C4-2B (cell line): ENCODE measurements around the gene SLC2A8.

Experiments used
- H3K27ac ChIP-seq: fragments of 450-650 bp; 2 replicates; pipeline ENCODE4 v1.5.1; 2017
- ZFX ChIP-seq: fragments of 450-650 bp; IDR thresholded peaks from 2 replicates; pipeline ENCODE4 v1.6.1; 2017
- TF ChIP-seq, protein P1 (sequence below): fragments of 450-650 bp; conservative IDR thresholded peaks from 2 replicates; pipeline ENCODE4 v1.5.1; 2017; ENCODE audit warnings: mild to moderate bottlenecking

Gene SLC2A8

DNA sequence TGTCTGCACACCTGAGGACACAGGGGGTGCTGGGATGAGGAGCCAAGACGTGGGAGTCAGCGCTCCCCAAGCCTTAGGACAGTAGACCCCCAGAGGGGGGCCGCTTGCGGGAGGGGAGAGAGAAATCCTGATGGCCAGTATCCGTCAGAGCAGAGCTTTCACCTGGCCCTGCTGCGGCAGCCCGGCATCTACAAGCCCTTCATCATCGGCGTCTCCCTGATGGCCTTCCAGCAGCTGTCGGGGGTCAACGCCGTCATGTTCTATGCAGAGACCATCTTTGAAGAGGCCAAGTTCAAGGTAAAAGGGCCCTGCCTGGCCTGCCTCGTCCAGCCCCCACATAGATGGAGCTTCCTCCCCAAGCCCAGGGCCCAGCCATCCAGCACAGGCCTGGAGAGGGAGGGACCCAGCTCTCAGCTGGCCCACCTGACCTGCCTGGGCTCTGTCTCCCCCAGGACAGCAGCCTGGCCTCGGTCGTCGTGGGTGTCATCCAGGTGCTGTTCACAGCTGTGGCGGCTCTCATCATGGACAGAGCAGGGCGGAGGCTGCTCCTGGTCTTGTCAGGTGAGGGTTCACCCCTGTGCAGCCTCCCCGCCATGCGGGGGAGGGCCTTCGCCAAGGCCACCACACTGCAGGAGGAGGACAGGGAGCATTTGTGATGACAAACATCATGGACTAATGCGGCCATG lies 6.7 kb downstream of the SLC2A8 start:
- H3K27ac ChIP-seq, result no peak overlapping the region
- TF ChIP-seq, protein P1, sequence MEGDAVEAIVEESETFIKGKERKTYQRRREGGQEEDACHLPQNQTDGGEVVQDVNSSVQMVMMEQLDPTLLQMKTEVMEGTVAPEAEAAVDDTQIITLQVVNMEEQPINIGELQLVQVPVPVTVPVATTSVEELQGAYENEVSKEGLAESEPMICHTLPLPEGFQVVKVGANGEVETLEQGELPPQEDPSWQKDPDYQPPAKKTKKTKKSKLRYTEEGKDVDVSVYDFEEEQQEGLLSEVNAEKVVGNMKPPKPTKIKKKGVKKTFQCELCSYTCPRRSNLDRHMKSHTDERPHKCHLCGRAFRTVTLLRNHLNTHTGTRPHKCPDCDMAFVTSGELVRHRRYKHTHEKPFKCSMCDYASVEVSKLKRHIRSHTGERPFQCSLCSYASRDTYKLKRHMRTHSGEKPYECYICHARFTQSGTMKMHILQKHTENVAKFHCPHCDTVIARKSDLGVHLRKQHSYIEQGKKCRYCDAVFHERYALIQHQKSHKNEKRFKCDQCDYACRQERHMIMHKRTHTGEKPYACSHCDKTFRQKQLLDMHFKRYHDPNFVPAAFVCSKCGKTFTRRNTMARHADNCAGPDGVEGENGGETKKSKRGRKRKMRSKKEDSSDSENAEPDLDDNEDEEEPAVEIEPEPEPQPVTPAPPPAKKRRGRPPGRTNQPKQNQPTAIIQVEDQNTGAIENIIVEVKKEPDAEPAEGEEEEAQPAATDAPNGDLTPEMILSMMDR, result no peak

DNA sequence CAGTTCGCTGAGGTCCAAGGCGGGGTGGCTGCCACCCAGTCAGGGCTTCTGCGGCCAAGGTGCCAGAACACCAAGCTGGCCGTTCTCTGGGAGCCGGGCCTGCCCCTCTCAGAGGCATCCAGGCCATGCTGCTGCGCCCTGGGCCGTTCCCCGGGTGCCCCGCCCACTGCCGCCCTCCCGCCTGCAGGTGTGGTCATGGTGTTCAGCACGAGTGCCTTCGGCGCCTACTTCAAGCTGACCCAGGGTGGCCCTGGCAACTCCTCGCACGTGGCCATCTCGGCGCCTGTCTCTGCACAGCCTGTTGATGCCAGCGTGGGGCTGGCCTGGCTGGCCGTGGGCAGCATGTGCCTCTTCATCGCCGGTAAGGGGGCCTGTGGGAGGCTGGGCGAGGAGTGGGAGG lies 7.7 kb downstream of the SLC2A8 start:
- TF ChIP-seq, protein P1, result no peak
- no peak for TF ChIP-seq ZFX
- no peak overlapping the region for H3K27ac ChIP-seq

DNA sequence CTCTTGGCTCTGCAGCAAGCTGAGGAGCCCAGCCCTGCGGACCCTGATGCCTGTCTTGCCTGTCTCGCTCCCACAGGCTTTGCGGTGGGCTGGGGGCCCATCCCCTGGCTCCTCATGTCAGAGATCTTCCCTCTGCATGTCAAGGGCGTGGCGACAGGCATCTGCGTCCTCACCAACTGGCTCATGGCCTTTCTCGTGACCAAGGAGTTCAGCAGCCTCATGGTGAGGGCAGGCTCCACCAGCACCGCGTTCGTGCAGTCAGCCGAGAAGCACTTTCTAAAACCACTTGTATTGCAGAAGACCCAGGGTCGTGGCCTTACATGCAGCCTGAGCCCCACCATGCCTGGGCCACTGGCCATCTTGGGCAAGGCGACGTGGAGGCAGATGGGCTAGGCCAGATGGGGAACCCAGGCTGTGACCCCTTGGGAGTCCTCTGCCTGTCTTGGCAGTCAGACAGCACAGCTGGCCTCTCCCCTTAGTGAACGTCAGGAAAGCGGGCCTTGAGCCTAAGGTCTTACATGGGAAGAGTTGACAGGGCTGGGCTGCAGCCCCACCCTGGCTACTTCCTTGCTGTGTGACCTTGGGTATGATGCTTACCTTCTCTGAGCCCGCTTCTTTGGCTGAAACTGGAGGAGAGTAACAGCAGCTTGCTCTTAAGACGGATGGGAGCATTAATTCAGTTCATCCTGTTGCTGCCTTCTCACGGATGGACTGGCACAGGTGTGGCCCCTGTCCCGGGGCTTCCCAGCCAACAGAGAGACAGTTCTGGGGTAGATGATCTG lies 8.6 kb downstream of the SLC2A8 start:
- TF ChIP-seq ZFX, result no peak
- H3K27ac ChIP-seq, result no peak overlapping the region; the same call in 1 of the 2 replicates

DNA sequence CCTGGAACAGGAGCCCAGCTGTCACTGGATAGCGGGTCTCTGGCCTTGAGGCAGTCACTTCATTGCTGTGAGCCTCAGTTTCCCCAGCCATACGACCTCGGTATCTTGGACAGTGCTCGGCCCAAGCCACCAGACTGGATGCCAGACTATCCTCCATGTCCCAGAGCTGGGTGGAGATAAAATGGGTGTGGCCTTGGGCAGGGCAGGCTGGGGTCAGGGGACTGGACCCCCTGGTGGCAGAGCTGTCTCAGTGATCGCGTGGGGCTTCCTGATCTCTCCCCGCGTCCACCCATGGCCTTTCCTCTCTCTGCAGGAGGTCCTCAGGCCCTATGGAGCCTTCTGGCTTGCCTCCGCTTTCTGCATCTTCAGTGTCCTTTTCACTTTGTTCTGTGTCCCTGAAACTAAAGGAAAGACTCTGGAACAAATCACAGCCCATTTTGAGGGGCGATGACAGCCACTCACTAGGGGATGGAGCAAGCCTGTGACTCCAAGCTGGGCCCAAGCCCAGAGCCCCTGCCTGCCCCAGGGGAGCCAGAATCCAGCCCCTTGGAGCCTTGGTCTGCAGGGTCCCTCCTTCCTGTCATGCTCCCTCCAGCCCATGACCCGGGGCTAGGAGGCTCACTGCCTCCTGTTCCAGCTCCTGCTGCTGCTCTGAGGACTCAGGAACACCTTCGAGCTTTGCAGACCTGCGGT lies 10.0 kb downstream of the SLC2A8 start:
- peak overlapping the region; percentile 87 for H3K27ac ChIP-seq
- TF ChIP-seq, protein P1, result no peak
- TF ChIP-seq ZFX, result no peak

DNA sequence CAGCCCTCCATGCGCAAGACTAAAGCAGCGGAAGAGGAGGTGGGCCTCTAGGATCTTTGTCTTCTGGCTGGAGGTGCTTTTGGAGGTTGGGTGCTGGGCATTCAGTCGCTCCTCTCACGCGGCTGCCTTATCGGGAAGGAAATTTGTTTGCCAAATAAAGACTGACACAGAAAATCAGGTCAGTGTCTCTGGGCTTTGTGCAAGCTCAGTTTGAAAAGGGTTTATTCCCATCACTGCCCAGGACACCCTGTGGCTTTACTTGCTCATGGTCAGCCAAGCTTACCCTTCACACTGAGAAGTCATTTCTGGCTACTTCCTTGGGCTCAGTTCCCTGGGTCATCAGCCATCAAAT lies 10.5 kb downstream of the SLC2A8 start:
- no peak for TF ChIP-seq ZFX
- TF ChIP-seq, protein P1, result no peak
- H3K27ac ChIP-seq, result peak overlapping the region; percentile 87

DNA sequence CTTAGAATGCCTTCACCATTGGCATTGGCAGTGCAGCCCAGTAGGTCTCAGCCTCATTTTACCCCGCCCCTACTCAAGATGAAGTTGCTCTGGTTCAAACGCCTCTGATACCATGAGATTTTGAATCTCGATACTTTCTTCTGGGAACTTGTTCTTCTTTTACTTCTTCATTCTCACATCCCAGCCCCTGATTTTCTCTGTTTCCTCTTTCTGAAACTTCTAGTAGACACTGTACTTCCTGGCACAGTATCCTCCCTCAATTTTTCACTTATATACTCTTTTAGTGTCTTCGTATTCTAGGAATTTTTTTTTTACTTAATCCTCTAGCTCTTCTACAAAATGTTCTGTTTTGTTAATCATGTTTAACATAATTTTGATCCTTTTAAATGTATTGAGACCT lies 14.2 kb downstream of the SLC2A8 start:
- TF ChIP-seq, protein P1, result no peak
- TF ChIP-seq ZFX, result no peak

DNA sequence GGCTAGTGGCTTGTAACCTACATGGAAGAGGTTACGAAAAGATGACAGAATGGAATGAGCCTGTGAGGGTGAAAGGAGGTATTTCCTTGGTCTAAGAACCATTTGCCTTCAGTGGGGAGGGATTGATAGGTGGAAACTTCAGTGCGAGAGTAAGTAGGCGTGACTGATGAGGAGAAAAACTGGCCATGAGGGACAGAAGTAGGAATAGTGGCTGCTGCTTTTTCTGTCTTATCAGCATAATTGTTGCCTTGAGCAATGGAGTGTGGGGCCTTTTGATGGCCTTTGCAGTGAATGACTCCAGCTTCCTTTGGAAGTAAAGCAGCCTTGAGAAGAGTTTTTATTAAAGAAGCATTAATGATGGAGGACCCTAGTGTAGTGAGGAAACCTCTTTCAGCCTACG lies 18.2 kb downstream of the SLC2A8 start:
- TF ChIP-seq, protein P1, result no peak
- TF ChIP-seq ZFX, result no peak

More for the DNA sequence above, 14.2 kb downstream of the SLC2A8 start:
- H3K27ac ChIP-seq, result no peak overlapping the region

More for the DNA sequence above, 18.2 kb downstream of the SLC2A8 start:
- no peak overlapping the region for H3K27ac ChIP-seq
